Measurements from ENCODE around the gene GRPEL1. TPM values are rescaled to one million over a fixed set of nuclear protein-coding genes. Genes with fewer than 3 reads are reported as not detected.

The GRPEL1 gene
- total and polyA plus RNA-seq, 2 of the 4 experiments (the other 2 are of a cell fraction), result 33.0 to 33.9 TPM

- no peak overlapping the region for H2AK5ac ChIP-seq (ENCODE audit: low read depth, low read length)
- no peak overlapping the region for H2AK9ac ChIP-seq (replicated peaks; ENCODE audit: low read depth, low read length, poor library complexity)
- no peak overlapping the region for H4K91ac ChIP-seq (ENCODE audit: insufficient read depth, low read depth, low read length)
- no peak overlapping the region for H3K23ac ChIP-seq (ENCODE audit: low read depth, low read length)
- peaks cover 66% of the 10 kb centered on the region for H4K20me1 ChIP-seq (ENCODE audit: insufficient read depth, low read length)
- H3K27me3 ChIP-seq (ENCODE audit: control insufficient read depth, insufficient read depth, low read length), result no peaks in the 10 kb centered on the region
- ATAC-seq (ENCODE audit: low read depth) (no peak), DNase-seq (no peak)
- no peak overlapping the region for H3K14ac ChIP-seq (replicated peaks; ENCODE audit: low read depth, low read length)
- no peak overlapping the region for H3K9ac ChIP-seq (ENCODE audit: low read depth, low read length)
- CTCF ChIA-PET, result interaction anchor here (0.6 kb wide), 1 partner anchor 321 kb away, joined by 4 read pairs; no protein-coding TSS in a partner anchor
- no peak overlapping the region for H3K4me2 ChIP-seq (ENCODE audit: low read depth, low read length)
- in situ Hi-C loops (cut with MboI; ENCODE audit: low sequenced_read_pairs), result no loop called here
- H2BK20ac ChIP-seq (ENCODE audit: low read depth, low read length), result no peak overlapping the region
- dilution Hi-C loops (cut with HindIII; ENCODE audit: low sequenced_read_pairs, unreplicated experiment), result no loop called here
- POLR2A ChIA-PET (ENCODE audit: unreplicated experiment), result interaction anchor here (0.8 kb wide), 1 partner anchor 9 kb away, joined by 4 read pairs; the partner anchor contains the start of gene TADA2B
- no peak overlapping the region for H2BK5ac ChIP-seq (ENCODE audit: low read depth, low read length, poor library complexity, severe bottlenecking)
- no peak overlapping the region for H3K4ac ChIP-seq (ENCODE audit: low read depth, low read length)
- H2BK120ac ChIP-seq (ENCODE audit: low read depth, low read length), result no peak overlapping the region
- TF ChIP-seq CTCF (conservative IDR thresholded peaks at IDR 0.05; ENCODE audit: low read depth, low read length), result no peak
- no peaks in the 10 kb centered on the region; the same call in 1 of the 2 replicates for H3K4me1 ChIP-seq (ENCODE audit: control insufficient read depth, insufficient read depth, low read length)
- no peak overlapping the region for H3K18ac ChIP-seq (ENCODE audit: low read depth, low read length)
- H3K27ac ChIP-seq (ENCODE audit: insufficient read depth, low read length), result no peak overlapping the region
- BruUV-seq (replicated peaks), result no TSS peak
- H3K36me3 ChIP-seq (ENCODE audit: control insufficient read depth, insufficient read depth, low read length), result peaks cover 31% of the 10 kb centered on the region
- no peak overlapping the region for H4K8ac ChIP-seq (ENCODE audit: low read depth in 2 of 2, low read length in 2 of 2)
- H3K9me3 ChIP-seq (ENCODE audit: control insufficient read depth, insufficient read depth, low read length), result no peaks in the 10 kb centered on the region
- no peak overlapping the region for H3K4me3 ChIP-seq (ENCODE audit: insufficient read depth, low read depth, low read length)
- no peak overlapping the region for H2BK15ac ChIP-seq (ENCODE audit: low read depth, low read length)
- peaks cover 16% of the 10 kb centered on the region for H3K9me1 ChIP-seq (ENCODE audit: insufficient read depth, low read length)
- H3K79me1 ChIP-seq (ENCODE audit: low read depth in 1 of 2, low read length in 2 of 2), result peaks cover 25 to 85% of the 10 kb centered on the region in 2 experiments; a peak in 3 of 4 replicates
- no peak overlapping the region for H2AFZ ChIP-seq (replicated peaks; ENCODE audit: low read length, poor library complexity)
- H3K56ac ChIP-seq (ENCODE audit: extremely low read depth, insufficient read depth, low read length), result no peak overlapping the region
- no peak overlapping the region for H4K5ac ChIP-seq (ENCODE audit: low read depth, low read length)
- WGBS, 2 experiments (ENCODE audit: extremely low coverage in 2 of 2, insufficient read length in 1 of 2), result 90% methylated on average over 5 of the region's 14 CpGs; no CpG with 5 or more reads in 1 of the 2 experiments
- intact Hi-C loops (cut with micrococcal nuclease), result no loop called here
These were observed 16.0 kb downstream of the GRPEL1 start for GRCh38 chr4:7051905-7052304.

Measured in IMR-90 (cell line).